ENCODE data around the gene DNAJB9. TPM values are rescaled to one million over a fixed set of nuclear protein-coding genes. Genes with fewer than 3 reads are reported as not detected.
"Not testable (repeated sequence)": the region's sequence is repeated elsewhere in the genome, so short reads cannot be mapped to it uniquely, and the experiment has no call there.

The DNAJB9 gene
- total and polyA plus RNA-seq, 9 donors: 12.5 to 22.6 (median 15.7) TPM

- Histone ChIP-seq H3K4me1 (ENCODE audit: control insufficient read depth, insufficient read depth, low read length) (no peaks in the 10 kb centered on the region), H3K4me3 (ENCODE audit: low read length) (no peak overlapping the region), H3K9me3 (replicated peaks; ENCODE audit: control insufficient read depth, low read depth, low read length) (no peaks in the 10 kb centered on the region), H3K36me3 (ENCODE audit: control insufficient read depth, insufficient read depth, low read length) (no peaks in the 10 kb centered on the region), H3K27ac (ENCODE audit: low read length) (no peak overlapping the region), H3K27me3 (ENCODE audit: control insufficient read depth, insufficient read depth, low read length) (no peaks in the 10 kb centered on the region)
- no peak for DNase-seq
- WGBS (ENCODE audit: insufficient coverage): no CpG with 5 or more reads among the region's 5 CpGs
Observed at GRCh38 chr7:108535257-108535656, 34.4 kb upstream of the DNAJB9 start.

DNA sequence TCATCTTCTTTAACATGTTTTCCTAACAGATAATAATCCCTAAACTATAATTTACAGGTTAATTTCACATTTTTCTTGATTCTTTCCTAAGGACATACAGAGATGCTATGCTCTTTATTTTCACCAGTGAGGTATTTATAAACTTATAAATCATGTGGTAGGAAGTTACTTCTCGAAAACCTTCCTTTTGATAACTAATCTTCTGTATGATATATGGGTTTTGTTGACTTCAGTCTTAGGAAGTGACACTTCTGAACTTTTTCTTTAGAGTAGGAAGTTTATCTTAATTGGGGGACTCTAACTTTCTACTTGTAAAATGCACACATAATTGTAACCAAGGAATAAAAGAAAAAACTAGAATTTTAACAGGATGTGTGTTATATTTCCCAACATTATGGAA lies 33.9 kb upstream of the DNAJB9 start:
- Histone ChIP-seq H3K4me1 (ENCODE audit: control insufficient read depth, insufficient read depth, low read length) (no peaks in the 10 kb centered on the region), H3K9me3 (replicated peaks; ENCODE audit: control insufficient read depth, low read depth, low read length) (no peaks in the 10 kb centered on the region), H3K27me3 (ENCODE audit: control insufficient read depth, insufficient read depth, low read length) (no peaks in the 10 kb centered on the region), H3K27ac (ENCODE audit: low read length) (no peak overlapping the region), H3K36me3 (ENCODE audit: control insufficient read depth, insufficient read depth, low read length) (no peaks in the 10 kb centered on the region), H3K4me3 (ENCODE audit: low read length) (no peak overlapping the region)
- DNase-seq: no peak
- WGBS (ENCODE audit: insufficient coverage): no CpG with 5 or more reads among the region's 1 CpG

DNA sequence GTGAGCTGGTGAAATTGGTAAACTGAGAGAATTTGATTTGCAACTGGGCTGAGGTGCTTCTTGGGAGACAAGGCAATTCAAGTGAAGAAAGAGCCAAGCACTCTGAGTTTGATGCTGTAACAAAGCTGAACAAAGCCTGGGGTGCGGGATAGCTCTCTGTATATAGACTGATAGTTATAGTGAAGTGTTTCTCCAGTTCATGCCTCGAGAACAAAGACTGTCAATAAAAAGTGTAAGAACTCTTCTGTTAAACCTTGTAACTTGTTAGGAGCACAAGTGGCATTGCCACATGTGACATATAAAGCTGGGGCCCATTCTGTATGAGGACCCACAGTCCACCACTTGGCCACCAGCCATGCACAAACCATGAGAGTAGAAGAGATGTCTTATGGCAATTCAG lies 32.4 kb upstream of the DNAJB9 start:
- Histone ChIP-seq H3K4me3 (ENCODE audit: low read length) (no peak overlapping the region), H3K9me3 (replicated peaks; ENCODE audit: control insufficient read depth, low read depth, low read length) (no peaks in the 10 kb centered on the region), H3K36me3 (ENCODE audit: control insufficient read depth, insufficient read depth, low read length) (no peaks in the 10 kb centered on the region), H3K27ac (ENCODE audit: low read length) (no peak overlapping the region), H3K4me1 (ENCODE audit: control insufficient read depth, insufficient read depth, low read length) (no peaks in the 10 kb centered on the region), H3K27me3 (ENCODE audit: control insufficient read depth, insufficient read depth, low read length) (no peaks in the 10 kb centered on the region)
- DNase-seq: no peak
- 83% methylated on average over 1 of the region's 2 CpGs for WGBS (ENCODE audit: insufficient coverage)

- H3K4me3 ChIP-seq (ENCODE audit: low read length); H3K36me3 ChIP-seq (ENCODE audit: control insufficient read depth, insufficient read depth, low read length); H3K27me3 ChIP-seq (ENCODE audit: control insufficient read depth, insufficient read depth, low read length); H3K9me3 ChIP-seq (replicated peaks; ENCODE audit: control insufficient read depth, low read depth, low read length); DNase-seq; H3K4me1 ChIP-seq (ENCODE audit: control insufficient read depth, insufficient read depth, low read length); H3K27ac ChIP-seq (ENCODE audit: low read length): not testable (repeated sequence)
- 100% methylated on average over 1 of the region's 2 CpGs for WGBS (ENCODE audit: insufficient coverage)
Observed at GRCh38 chr7:108538236-108538635, 31.4 kb upstream of the DNAJB9 start.

DNA sequence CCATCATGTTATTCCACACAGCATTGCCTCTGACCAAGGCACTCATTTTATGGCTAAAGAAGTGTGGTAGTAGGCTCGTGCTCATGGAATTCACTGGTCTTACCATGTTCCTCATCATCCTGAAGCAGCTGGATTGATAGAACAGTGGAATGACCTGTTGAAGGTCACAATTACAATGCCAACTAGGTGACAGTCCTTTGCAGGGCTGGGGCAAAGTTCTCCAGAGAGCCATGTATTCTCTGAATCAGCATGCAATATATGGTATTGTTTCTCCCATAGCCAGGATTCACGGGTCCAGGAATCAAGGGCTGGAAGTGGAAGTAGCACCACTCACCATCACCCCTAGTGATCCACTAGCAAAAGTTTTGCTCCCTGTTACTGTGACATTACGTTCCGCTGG lies 31.0 kb upstream of the DNAJB9 start:
- WGBS (ENCODE audit: insufficient coverage): no CpG with 5 or more reads among the region's 4 CpGs
- DNase-seq; H3K9me3 ChIP-seq (replicated peaks; ENCODE audit: control insufficient read depth, low read depth, low read length); H3K27me3 ChIP-seq (ENCODE audit: control insufficient read depth, insufficient read depth, low read length); H3K4me1 ChIP-seq (ENCODE audit: control insufficient read depth, insufficient read depth, low read length); H3K4me3 ChIP-seq (ENCODE audit: low read length); H3K36me3 ChIP-seq (ENCODE audit: control insufficient read depth, insufficient read depth, low read length); H3K27ac ChIP-seq (ENCODE audit: low read length): not testable (repeated sequence)

DNA sequence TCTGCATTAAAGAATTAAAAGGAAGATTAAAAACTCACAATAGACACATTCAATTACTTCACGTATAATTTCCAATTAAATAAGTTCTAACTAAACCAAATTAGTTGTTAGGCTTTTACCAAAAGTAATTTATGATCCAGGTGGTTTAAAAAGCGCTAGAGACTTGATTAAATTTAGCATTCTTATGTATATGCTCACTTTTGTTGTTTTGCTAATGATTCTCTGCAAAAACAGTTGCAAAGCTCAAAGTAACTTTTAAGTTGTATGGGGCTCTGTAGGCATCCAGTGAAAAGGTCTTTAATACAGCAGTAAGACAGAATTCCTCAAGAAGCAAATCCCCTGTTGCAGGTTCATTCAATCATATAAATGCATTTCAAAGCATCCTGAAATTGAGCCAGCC lies 28.2 kb upstream of the DNAJB9 start:
- H3K9me3 ChIP-seq (replicated peaks; ENCODE audit: control insufficient read depth, low read depth, low read length): no peaks in the 10 kb centered on the region
- H3K4me1 ChIP-seq (ENCODE audit: control insufficient read depth, insufficient read depth, low read length): no peaks in the 10 kb centered on the region
- WGBS (ENCODE audit: insufficient coverage): no CpG with 5 or more reads among the region's 2 CpGs
- DNase-seq: no peak
- no peak overlapping the region for H3K27ac ChIP-seq (ENCODE audit: low read length)
- H3K27me3 ChIP-seq (ENCODE audit: control insufficient read depth, insufficient read depth, low read length): no peaks in the 10 kb centered on the region
- no peaks in the 10 kb centered on the region for H3K36me3 ChIP-seq (ENCODE audit: control insufficient read depth, insufficient read depth, low read length)
- H3K4me3 ChIP-seq (ENCODE audit: low read length): no peak overlapping the region

DNA sequence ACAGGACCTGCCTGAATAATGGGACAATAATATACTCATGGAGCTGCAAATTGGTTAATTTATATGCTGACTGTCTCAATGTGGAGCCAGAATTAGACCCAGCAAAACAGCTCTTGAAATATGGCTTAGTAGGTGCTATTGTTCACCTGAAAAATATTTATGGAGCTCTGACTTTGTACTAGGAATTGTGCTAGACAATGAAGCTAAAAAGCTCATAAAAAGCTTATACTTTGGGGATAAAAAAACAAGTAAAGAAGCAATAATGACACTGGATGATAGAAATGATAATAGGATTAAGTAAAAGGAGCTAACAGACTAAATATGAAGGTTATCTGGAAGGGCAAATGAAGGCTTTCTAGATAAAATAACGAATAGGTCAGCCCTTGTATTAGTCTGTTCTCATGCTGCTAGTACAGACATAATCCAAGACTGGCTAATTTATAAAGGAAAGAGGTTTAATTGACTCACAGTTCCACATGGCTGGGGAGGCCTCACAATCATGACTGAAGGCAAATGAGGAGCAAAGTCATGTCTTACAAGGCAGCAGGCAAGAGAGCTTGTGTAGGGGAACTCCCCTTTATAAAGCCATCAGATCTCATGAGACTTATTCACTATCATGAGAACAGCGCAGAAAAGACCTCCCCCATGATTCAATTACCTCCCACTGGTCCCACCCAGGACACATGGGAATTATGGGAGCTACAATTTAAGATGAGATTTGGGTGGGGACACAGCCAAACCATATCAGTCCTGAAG lies 21.4 kb upstream of the DNAJB9 start:
- not testable (repeated sequence) for H3K27me3 ChIP-seq (ENCODE audit: control insufficient read depth, insufficient read depth, low read length); H3K4me1 ChIP-seq (ENCODE audit: control insufficient read depth, insufficient read depth, low read length); H3K36me3 ChIP-seq (ENCODE audit: control insufficient read depth, insufficient read depth, low read length); H3K9me3 ChIP-seq (replicated peaks; ENCODE audit: control insufficient read depth, low read depth, low read length); H3K27ac ChIP-seq (ENCODE audit: low read length); DNase-seq; H3K4me3 ChIP-seq (ENCODE audit: low read length)
- WGBS (ENCODE audit: insufficient coverage): no CpG with 5 or more reads among the region's 2 CpGs

DNA sequence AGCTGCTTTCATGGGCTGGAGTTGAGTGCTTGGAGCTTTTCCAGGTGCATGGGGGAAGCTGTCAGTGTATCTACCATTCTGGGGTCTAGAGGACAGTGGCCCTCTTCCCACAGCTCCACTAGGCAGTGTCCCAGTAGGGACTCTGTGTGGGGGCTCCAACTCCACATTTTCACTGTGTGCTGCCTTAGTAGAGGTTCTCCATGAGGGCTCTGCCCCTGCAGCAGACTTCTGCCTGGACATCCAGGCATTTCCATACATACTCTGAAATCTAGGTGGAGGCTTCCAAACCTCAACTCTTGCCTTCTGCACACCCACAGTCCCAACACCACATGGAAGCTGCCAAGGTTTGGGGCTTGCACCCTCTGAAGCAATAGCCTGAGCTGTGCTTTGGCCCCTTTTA lies 13.0 kb upstream of the DNAJB9 start:
- not testable (repeated sequence) for DNase-seq; H3K36me3 ChIP-seq (ENCODE audit: control insufficient read depth, insufficient read depth, low read length); H3K27me3 ChIP-seq (ENCODE audit: control insufficient read depth, insufficient read depth, low read length); H3K4me3 ChIP-seq (ENCODE audit: low read length); H3K4me1 ChIP-seq (ENCODE audit: control insufficient read depth, insufficient read depth, low read length); H3K27ac ChIP-seq (ENCODE audit: low read length)
- peaks cover 28% of the 10 kb centered on the region for H3K9me3 ChIP-seq (replicated peaks; ENCODE audit: control insufficient read depth, low read depth, low read length)

GRCh38 chr7:108557191-108557590 lies 12.5 kb upstream of the DNAJB9 start:
- 83% methylated on average over 1 of the region's 3 CpGs for WGBS (ENCODE audit: insufficient coverage)
- Histone ChIP-seq H3K27ac (ENCODE audit: low read length) (no peak overlapping the region), H3K36me3 (ENCODE audit: control insufficient read depth, insufficient read depth, low read length) (no peaks in the 10 kb centered on the region), H3K27me3 (ENCODE audit: control insufficient read depth, insufficient read depth, low read length) (no peaks in the 10 kb centered on the region), H3K4me1 (ENCODE audit: control insufficient read depth, insufficient read depth, low read length) (no peaks in the 10 kb centered on the region), H3K4me3 (ENCODE audit: low read length) (no peak overlapping the region), H3K9me3 (replicated peaks; ENCODE audit: control insufficient read depth, low read depth, low read length) (peaks cover 30% of the 10 kb centered on the region)
- DNase-seq: no peak

GRCh38 chr7:108557617-108558016 lies 12.1 kb upstream of the DNAJB9 start:
- Histone ChIP-seq H3K4me3 (ENCODE audit: low read length) (no peak overlapping the region), H3K9me3 (replicated peaks; ENCODE audit: control insufficient read depth, low read depth, low read length) (peaks cover 30% of the 10 kb centered on the region), H3K27ac (ENCODE audit: low read length) (no peak overlapping the region), H3K4me1 (ENCODE audit: control insufficient read depth, insufficient read depth, low read length) (no peaks in the 10 kb centered on the region), H3K27me3 (ENCODE audit: control insufficient read depth, insufficient read depth, low read length) (no peaks in the 10 kb centered on the region), H3K36me3 (ENCODE audit: control insufficient read depth, insufficient read depth, low read length) (no peaks in the 10 kb centered on the region)
- DNase-seq: no peak
- whole genome bisulfite sequencing (ENCODE audit: insufficient coverage): no CpG with 5 or more reads among the region's 1 CpG

GRCh38 chr7:108559253-108559652 lies 10.4 kb upstream of the DNAJB9 start:
- Histone ChIP-seq H3K36me3 (ENCODE audit: control insufficient read depth, insufficient read depth, low read length) (no peaks in the 10 kb centered on the region), H3K27me3 (ENCODE audit: control insufficient read depth, insufficient read depth, low read length) (no peaks in the 10 kb centered on the region), H3K4me1 (ENCODE audit: control insufficient read depth, insufficient read depth, low read length) (no peaks in the 10 kb centered on the region), H3K27ac (ENCODE audit: low read length) (no peak overlapping the region), H3K9me3 (replicated peaks; ENCODE audit: control insufficient read depth, low read depth, low read length) (peaks cover 32% of the 10 kb centered on the region), H3K4me3 (ENCODE audit: low read length) (no peak overlapping the region)
- WGBS (ENCODE audit: insufficient coverage): 75% methylated on average over 1 of the region's 4 CpGs
- DNase-seq: no peak

Measured in muscle of leg (tissue), 11 donors.